Neural cell (in vitro differentiated cells): Measurements from ENCODE around the gene RAB3C. TPM values are rescaled to one million over a fixed set of nuclear protein-coding genes. Genes with fewer than 3 reads are reported as not detected.

Experiments
- H2AFZ ChIP-seq: fragments of 200-600, 300-800 bp; sonication (generic), shearing (Covaris generic); 2 replicates; pipeline ENCODE4 v1.6.0; 2014; ENCODE audit warnings: low read depth, mild to moderate bottlenecking, antibody characterized with exemption, low read length, moderate library complexity
- H3F3A ChIP-seq: fragments of 200-600 bp; shearing (Covaris generic); 2 replicates; pipeline ENCODE4 v1.6.1; 2016; ENCODE audit warnings: mild to moderate bottlenecking, moderate library complexity, mixed read lengths, antibody characterized with exemption, low read length; ENCODE audit not compliant: insufficient read depth, poor library complexity, severe bottlenecking
- H3K27ac ChIP-seq: fragments of 200-600, 300-800 bp; sonication (generic), shearing (Covaris generic); 2 replicates; pipeline ENCODE4 v1.5.1; 2014; ENCODE audit warnings: mild to moderate bottlenecking, low read length, moderate library complexity
- H3K27me3 ChIP-seq: fragments of 300-800, 200-600 bp; sonication (generic), shearing (Covaris generic); 2 replicates; pipeline ENCODE4 v1.6.0; 2014; ENCODE audit warnings: mild to moderate bottlenecking, low read depth, low read length, moderate library complexity; ENCODE audit not compliant: insufficient read depth
- H3K36me3 ChIP-seq: fragments of 300-800, 200-600 bp; sonication (generic), shearing (Covaris generic); 2 replicates; pipeline ENCODE4 v1.5.1; 2014; ENCODE audit warnings: mild to moderate bottlenecking, antibody characterized with exemption, low read length, moderate library complexity; ENCODE audit not compliant: insufficient read depth
- H3K4me2 ChIP-seq: fragments of 300-800, 200-600 bp; sonication (generic), shearing (Covaris generic); 2 replicates; pipeline ENCODE4 v1.6.0; 2014; ENCODE audit warnings: mild to moderate bottlenecking, low read length
- H3K4me3 ChIP-seq: fragments of 300-800, 200-600 bp; sonication (generic), shearing (Covaris generic); 2 replicates; pipeline ENCODE4 v1.5.1; 2014; ENCODE audit warnings: mild to moderate bottlenecking, low read length, moderate library complexity
- H3K79me2 ChIP-seq: fragments of 200-600 bp; shearing (Covaris generic); replicated peaks from 2 replicates; pipeline ENCODE4 v1.6.0; 2014; ENCODE audit warnings: mild to moderate bottlenecking, low read length, moderate library complexity; ENCODE audit not compliant: insufficient read depth
- H3K9ac ChIP-seq: fragments of 300-800, 200-600 bp; sonication (generic), shearing (Covaris generic); 2 replicates; pipeline ENCODE4 v1.6.1; 2016; ENCODE audit warnings: mild to moderate bottlenecking, low read length, mixed read lengths
- H3K9me2 ChIP-seq: fragments of 200-600 bp; shearing (Covaris generic); 2 replicates; pipeline ENCODE4 v1.6.1; 2016; ENCODE audit warnings: mild to moderate bottlenecking, low read length, mixed read lengths; ENCODE audit not compliant: insufficient read depth
- H3K9me3 ChIP-seq: fragments of 200-600, 300-800 bp; sonication (generic), shearing (Covaris generic); 2 replicates; pipeline ENCODE4 v1.6.1; 2016; ENCODE audit warnings: mild to moderate bottlenecking, mixed run types, low read length, moderate library complexity, mixed read lengths
- H4K20me1 ChIP-seq: fragments of 200-600 bp; shearing (Covaris generic); 2 replicates; pipeline ENCODE4 v1.6.1; 2016; ENCODE audit warnings: mild to moderate bottlenecking, mixed run types; ENCODE audit not compliant: insufficient read depth
- EP300 ChIP-seq: fragments of 450-650 bp; conservative IDR thresholded peaks from 2 replicates; pipeline ENCODE4 v1.6.1; 2014; ENCODE audit warnings: antibody characterized with exemption, mild to moderate bottlenecking, moderate library complexity; ENCODE audit not compliant: poor library complexity, severe bottlenecking
- EZH2 ChIP-seq: fragments of 200-600, 300-800 bp; shearing (Covaris generic), sonication (generic); IDR thresholded peaks from 2 replicates; pipeline ENCODE4 v1.6.1; 2014; ENCODE audit warnings: antibody characterized with exemption, low read length, borderline replicate concordance, mild to moderate bottlenecking; ENCODE audit not compliant: insufficient read depth, poor library complexity, severe bottlenecking
- MXI1 ChIP-seq: fragments of 450-650 bp; conservative IDR thresholded peaks from 2 replicates; pipeline ENCODE4 v1.6.1; 2014; ENCODE audit warnings: antibody characterized with exemption, mild to moderate bottlenecking; ENCODE audit not compliant: poor library complexity, severe bottlenecking
- POLR2AphosphoS5 ChIP-seq: IDR thresholded peaks from 2 replicates; pipeline ENCODE4 v1.6.1; 2012
- RAD21 ChIP-seq: fragments of 450-650 bp; conservative IDR thresholded peaks from 2 replicates; pipeline ENCODE4 v1.6.1; 2014; ENCODE audit warnings: antibody characterized with exemption, mild to moderate bottlenecking, moderate library complexity
- SMC3 ChIP-seq: fragments of 450-650 bp; conservative IDR thresholded peaks from 2 replicates; pipeline ENCODE4 v1.6.1; 2014; ENCODE audit warnings: antibody characterized with exemption, mild to moderate bottlenecking, moderate library complexity; ENCODE audit not compliant: poor library complexity
- TAF1 ChIP-seq: IDR thresholded peaks from 2 replicates; pipeline ENCODE4 v1.6.1; 2012; ENCODE audit warnings: low read depth
- polyA plus RNA-seq: library from polyadenylated mRNA; depleted of rRNA; stranded (reverse); fragments of >200 nt; gene quantifications from 2 replicates; pipeline ENCODE4 v1.2.3, GENCODE V29; 2014
- TF ChIP-seq, protein P1 (sequence below): fragments of 450-650 bp; IDR thresholded peaks from 2 replicates; pipeline ENCODE4 v1.5.1; 2014; ENCODE audit warnings: antibody characterized with exemption, mild to moderate bottlenecking, moderate library complexity; ENCODE audit not compliant: poor library complexity, severe bottlenecking
- TF ChIP-seq, protein P2 (sequence below): IDR thresholded peaks from 2 replicates; pipeline ENCODE4 v1.6.1; 2012; ENCODE audit warnings: borderline replicate concordance

RAB3C gene
- polyA plus RNA-seq, 1 donor from 2014 or later = 94.3 TPM

DNA sequence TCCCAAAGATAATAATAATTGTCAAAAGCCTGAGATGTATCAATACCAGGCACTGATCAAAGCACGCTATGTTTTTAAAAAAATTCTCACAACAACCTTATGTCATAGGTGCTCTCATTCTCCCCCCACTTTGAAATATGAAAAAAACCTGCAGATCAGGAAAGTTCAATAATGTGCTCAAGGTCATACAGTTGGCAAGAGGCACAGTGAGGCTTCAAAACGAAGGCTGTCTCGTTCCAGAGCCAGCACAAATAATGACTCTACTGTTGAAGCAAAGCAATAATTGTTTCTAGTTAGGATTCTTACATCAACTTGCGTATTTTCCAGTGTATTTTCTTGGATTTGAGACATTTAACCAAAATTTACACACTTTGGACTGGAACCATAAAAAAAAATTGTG, 88.3 kb downstream of the RAB3C start:
- no peak overlapping the region for H2AFZ ChIP-seq
- no peaks in the 10 kb centered on the region for H4K20me1 ChIP-seq
- H3K27ac ChIP-seq = no peak overlapping the region
- H3K4me2 ChIP-seq = no peak overlapping the region
- H3K4me3 ChIP-seq = no peak overlapping the region
- H3K9me2 ChIP-seq = no peaks in the 10 kb centered on the region
- TF ChIP-seq EP300 (no peak), EZH2 (no peak), POLR2AphosphoS5 (no peak), SMC3 (no peak), RAD21 (no peak)
- TF ChIP-seq, protein P1, sequence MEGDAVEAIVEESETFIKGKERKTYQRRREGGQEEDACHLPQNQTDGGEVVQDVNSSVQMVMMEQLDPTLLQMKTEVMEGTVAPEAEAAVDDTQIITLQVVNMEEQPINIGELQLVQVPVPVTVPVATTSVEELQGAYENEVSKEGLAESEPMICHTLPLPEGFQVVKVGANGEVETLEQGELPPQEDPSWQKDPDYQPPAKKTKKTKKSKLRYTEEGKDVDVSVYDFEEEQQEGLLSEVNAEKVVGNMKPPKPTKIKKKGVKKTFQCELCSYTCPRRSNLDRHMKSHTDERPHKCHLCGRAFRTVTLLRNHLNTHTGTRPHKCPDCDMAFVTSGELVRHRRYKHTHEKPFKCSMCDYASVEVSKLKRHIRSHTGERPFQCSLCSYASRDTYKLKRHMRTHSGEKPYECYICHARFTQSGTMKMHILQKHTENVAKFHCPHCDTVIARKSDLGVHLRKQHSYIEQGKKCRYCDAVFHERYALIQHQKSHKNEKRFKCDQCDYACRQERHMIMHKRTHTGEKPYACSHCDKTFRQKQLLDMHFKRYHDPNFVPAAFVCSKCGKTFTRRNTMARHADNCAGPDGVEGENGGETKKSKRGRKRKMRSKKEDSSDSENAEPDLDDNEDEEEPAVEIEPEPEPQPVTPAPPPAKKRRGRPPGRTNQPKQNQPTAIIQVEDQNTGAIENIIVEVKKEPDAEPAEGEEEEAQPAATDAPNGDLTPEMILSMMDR = no peak
- TF ChIP-seq, protein P2, sequence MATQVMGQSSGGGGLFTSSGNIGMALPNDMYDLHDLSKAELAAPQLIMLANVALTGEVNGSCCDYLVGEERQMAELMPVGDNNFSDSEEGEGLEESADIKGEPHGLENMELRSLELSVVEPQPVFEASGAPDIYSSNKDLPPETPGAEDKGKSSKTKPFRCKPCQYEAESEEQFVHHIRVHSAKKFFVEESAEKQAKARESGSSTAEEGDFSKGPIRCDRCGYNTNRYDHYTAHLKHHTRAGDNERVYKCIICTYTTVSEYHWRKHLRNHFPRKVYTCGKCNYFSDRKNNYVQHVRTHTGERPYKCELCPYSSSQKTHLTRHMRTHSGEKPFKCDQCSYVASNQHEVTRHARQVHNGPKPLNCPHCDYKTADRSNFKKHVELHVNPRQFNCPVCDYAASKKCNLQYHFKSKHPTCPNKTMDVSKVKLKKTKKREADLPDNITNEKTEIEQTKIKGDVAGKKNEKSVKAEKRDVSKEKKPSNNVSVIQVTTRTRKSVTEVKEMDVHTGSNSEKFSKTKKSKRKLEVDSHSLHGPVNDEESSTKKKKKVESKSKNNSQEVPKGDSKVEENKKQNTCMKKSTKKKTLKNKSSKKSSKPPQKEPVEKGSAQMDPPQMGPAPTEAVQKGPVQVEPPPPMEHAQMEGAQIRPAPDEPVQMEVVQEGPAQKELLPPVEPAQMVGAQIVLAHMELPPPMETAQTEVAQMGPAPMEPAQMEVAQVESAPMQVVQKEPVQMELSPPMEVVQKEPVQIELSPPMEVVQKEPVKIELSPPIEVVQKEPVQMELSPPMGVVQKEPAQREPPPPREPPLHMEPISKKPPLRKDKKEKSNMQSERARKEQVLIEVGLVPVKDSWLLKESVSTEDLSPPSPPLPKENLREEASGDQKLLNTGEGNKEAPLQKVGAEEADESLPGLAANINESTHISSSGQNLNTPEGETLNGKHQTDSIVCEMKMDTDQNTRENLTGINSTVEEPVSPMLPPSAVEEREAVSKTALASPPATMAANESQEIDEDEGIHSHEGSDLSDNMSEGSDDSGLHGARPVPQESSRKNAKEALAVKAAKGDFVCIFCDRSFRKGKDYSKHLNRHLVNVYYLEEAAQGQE = no peak
- H3K27me3 ChIP-seq = no peaks in the 10 kb centered on the region
- no peaks in the 10 kb centered on the region for H3K9me3 ChIP-seq
- no peaks in the 10 kb centered on the region for H3K36me3 ChIP-seq
- H3K9ac ChIP-seq = no peak overlapping the region
- H3F3A ChIP-seq = no peaks in the 10 kb centered on the region
- H3K79me2 ChIP-seq = no peaks in the 10 kb centered on the region

DNA sequence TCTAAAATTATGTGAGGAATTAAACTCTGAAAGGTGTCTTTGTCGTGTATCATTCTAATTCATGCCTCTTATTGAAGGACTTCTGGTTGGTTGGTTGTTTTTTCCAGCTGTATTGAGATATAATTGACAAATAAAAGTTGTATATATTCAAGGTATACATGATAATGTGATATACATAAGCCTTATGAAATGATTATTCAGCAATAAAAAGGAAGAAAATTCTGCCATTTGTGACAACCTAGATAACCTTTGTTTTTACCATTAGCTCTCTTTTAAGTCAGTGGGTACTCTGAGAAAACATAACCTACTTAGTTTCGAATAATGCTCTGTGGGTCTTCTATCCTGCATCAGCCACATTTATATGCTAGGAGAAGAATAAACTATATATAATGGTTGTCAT, 89.6 kb downstream of the RAB3C start:
- H3F3A ChIP-seq = no peaks in the 10 kb centered on the region
- H3K27ac ChIP-seq = no peak overlapping the region
- H3K9me3 ChIP-seq = no peaks in the 10 kb centered on the region
- no peak overlapping the region for H2AFZ ChIP-seq
- H3K4me2 ChIP-seq = no peak overlapping the region
- no peaks in the 10 kb centered on the region for H3K36me3 ChIP-seq
- TF ChIP-seq POLR2AphosphoS5 (no peak), TAF1 (no peak), EP300 (no peak), SMC3 (no peak), RAD21 (no peak), EZH2 (no peak), MXI1 (no peak)
- TF ChIP-seq, protein P2 = no peak
- TF ChIP-seq, protein P1 = no peak
- no peaks in the 10 kb centered on the region for H4K20me1 ChIP-seq
- no peaks in the 10 kb centered on the region for H3K27me3 ChIP-seq
- no peaks in the 10 kb centered on the region for H3K79me2 ChIP-seq
- H3K9ac ChIP-seq = no peak overlapping the region
- no peak overlapping the region for H3K4me3 ChIP-seq
- H3K9me2 ChIP-seq = no peaks in the 10 kb centered on the region
